HG03378 (cell line): Measurements from ENCODE around the gene FBXW11.
A peak's percentile ranks its signal among the peaks of the same experiment; 100 is the strongest.
"Not testable (repeated sequence)": the region's sequence is repeated elsewhere in the genome, so short reads cannot be mapped to it uniquely, and the experiment has no call there.

Experiments used
- ATAC-seq: cut with Tn5 transposase; IDR thresholded peaks from one replicate; pipeline ENCODE4 v1.9.1; 2021; ENCODE audit warnings: mild to moderate bottlenecking, moderate library complexity; ENCODE audit not compliant: unreplicated experiment

The FBXW11 gene

GRCh38 chr5:172020110-172020786, 13.8 kb upstream of the FBXW11 start:
- ATAC-seq = not testable (repeated sequence)

DNA sequence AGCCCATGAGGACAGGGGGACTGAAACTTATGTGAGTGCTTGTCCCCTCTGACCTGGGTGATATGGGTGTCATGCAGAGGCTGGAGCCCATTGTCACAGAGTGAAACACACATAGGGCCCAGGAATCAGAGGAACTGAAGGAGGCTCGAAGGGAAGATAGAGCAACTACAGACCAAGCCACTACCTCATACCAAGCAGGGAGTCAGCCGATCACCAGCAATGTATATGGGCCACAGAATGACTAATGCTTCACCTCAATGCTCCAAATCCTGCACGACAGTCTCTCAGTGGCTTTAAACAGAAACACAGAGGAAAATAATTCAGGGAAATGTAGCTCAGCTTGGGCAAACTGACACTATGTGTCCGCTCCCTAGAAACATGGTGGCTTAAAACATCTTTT, 8.9 kb upstream of the FBXW11 start:
- ATAC-seq = no peak

- ATAC-seq = no peak
Observed at GRCh38 chr5:172010278-172010677, 3.8 kb upstream of the FBXW11 start.

GRCh38 chr5:172009536-172010270, 3.3 kb upstream of the FBXW11 start:
- ATAC-seq = no peak

GRCh38 chr5:172008689-172009141, 2.3 kb upstream of the FBXW11 start:
- no peak for ATAC-seq

DNA sequence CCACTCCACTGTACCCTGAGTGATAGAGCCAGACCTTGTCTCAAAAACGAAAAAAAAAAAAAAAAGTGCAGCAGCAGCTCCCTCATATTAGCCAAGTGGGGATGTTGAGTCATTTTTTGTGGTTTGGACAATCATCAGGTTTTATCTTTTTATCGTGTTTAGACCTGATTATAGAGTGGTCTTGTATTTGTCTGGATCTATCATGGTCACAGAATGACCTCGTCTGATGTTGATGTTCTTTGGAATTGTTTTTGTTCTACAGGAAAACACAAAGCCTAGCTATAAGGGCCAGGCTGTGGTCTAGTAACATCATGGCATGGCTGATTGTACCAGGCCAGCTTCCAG, 1.6 kb upstream of the FBXW11 start:
- ATAC-seq = no peak

- no peak for ATAC-seq
Observed at GRCh38 chr5:172007175-172008110, 1.0 kb upstream of the FBXW11 start.

DNA sequence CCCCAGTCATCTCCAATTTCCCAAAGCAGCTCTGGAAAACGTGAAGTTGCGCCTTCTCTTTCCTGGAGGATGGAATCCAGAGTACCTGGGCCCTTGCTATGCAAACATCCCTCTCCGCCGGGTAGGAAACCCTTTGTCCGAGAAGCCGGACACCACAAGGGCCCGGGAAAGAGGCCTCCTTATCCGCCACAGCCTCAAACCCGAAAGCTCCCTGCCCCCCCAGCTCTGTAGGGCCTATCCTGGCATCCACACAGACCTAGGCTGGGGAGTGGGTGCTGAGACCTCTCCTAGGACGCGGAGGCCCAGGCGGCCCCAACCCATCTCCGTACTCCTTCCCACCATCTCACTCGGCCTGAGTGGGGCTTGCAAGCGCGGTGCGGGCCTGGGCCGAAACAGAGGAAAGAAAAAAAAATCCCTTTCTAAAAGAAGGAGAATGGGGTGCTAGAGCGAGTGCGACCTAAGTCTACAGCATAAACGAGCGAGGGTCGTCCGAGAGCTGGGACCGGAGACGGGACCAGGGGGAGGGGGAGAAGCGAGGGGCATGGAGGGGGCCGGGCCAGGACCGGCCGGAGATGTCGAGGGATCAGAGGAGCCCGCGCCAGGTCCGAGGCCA, 624 bp downstream of the FBXW11 start:
- ATAC-seq = no peak

- no peak for ATAC-seq
Observed at GRCh38 chr5:172004824-172005237, 1.6 kb downstream of the FBXW11 start.

- no peak for ATAC-seq
Observed at GRCh38 chr5:172003746-172004145, 2.7 kb downstream of the FBXW11 start.

- ATAC-seq = no peak
Observed at GRCh38 chr5:172002840-172003512, 3.5 kb downstream of the FBXW11 start.

DNA sequence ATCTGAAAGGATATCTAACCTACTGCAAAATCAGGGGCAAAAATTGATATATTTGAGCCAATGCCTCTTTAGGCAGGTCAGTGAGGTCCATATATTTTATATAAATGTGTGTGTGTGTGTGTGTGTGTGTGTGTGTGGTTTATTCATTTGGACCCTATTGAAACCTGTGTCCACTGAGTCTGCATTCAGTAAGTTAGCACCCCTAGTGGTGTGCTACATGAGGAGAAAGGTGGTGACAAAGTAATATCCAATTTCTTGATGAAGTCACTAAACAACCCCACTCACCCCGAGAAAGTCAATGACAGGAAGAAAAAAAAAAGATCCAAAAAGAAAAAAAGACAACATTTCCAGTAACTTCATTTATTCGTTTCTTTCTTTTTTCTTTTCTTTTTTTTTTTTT, 4.1 kb downstream of the FBXW11 start:
- ATAC-seq = no peak

- ATAC-seq = peak; percentile 48
Observed at GRCh38 chr5:171999877-172000276, 6.6 kb downstream of the FBXW11 start.

DNA sequence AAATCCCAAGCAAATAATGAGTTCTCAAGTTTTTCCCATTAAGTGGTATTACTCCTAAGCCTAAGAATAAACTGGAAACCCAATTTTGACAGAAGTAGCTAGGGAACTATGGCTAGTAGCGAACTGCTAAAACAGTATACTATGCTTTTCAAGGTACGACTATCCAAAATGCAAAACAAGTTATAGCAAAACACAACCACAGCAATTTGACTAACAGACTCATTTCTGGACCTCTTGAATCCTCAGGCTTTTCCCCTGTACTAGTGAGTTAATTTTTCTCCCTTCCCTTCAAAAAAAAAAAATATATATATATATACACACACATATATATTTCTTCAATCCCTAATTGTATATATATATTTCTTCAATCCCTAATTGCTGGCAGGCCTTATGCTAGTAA, 7.3 kb downstream of the FBXW11 start:
- ATAC-seq = no peak

- ATAC-seq = no peak
Observed at GRCh38 chr5:171997011-171997410, 9.4 kb downstream of the FBXW11 start.

GRCh38 chr5:171992813-171993212, 13.6 kb downstream of the FBXW11 start:
- no peak for ATAC-seq

- no peak for ATAC-seq
Observed at GRCh38 chr5:171992305-171992704, 14.1 kb downstream of the FBXW11 start.

DNA sequence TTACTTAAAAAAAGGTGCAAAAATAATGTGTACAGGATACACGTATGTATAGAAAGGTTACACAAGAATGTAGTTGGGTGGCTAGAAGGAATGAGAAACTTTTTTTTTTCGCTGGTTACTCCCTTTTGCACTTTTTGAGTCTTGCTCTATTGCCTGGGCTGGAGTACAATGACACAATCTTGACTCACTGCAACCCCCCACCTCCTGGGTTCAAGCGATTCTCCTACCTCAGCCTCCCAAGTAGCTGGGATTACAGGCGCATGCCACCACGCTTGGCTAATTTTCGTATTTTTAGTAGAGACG, 15.8 kb downstream of the FBXW11 start:
- ATAC-seq = no peak

- no peak for ATAC-seq
Observed at GRCh38 chr5:171989946-171990712, 16.3 kb downstream of the FBXW11 start.

DNA sequence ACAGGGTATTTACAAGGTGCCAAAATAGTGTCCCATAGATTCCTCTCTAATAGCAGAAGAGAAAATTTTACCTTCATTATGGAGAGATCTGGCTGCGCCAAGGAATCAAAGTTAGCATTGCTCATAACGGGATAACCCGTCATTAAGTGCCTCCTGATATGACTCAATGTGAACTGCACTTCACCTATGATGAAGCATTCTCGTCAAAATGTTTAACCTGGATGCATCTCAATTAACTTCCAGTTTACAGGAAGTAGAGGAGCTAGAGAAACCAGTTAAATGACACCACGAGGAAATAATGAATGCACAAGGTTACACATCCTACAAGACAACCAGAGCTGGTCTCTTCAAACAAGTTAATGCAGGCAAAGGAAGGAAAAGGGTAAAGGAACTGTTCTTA, 17.2 kb downstream of the FBXW11 start:
- peak; percentile 74 for ATAC-seq
